ENCODE data around the gene ROR1.
"Not testable (repeated sequence)": the region's sequence is repeated elsewhere in the genome, so short reads cannot be mapped to it uniquely, and the experiment has no call there.

ROR1 gene

DNA sequence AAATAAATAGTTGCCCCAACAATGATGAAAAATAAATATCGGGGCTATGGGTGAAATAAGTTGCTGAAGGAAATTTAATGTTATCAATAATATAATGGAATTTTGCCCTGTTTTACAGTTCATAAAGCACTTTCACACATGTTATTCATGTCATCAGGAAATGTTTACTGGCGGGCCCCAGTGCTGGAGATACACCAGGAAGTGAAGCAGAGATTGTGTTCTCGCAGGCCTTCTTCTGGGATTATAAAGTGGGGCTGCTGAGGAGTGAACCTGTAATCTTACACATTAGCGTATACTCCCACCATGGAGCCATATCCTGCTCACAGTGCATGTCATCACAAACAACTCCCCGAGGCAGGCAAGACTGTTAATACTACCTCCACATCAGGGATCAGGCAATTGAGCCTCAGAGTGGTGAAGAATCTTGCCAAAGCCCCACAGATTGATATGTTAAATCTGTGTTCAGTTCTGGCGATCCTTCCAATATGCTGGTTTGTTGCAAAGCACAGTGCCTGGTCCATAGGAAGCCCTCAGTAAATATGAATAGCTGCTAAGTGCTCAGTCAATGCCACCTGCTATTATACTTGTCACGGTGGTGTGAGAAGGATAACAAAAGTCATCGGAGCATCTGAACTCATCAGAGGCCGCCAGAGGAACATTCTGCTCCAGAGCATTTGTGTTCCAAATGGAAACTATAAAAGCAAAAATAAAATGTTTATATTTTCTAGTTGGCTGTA lies 325.2 kb downstream of the ROR1 start:
- no peaks in the 10 kb centered on the region for H3K79me2 ChIP-seq
- peak overlapping the region; percentile 19 for H2AFZ ChIP-seq
- peaks cover 3% of the 10 kb centered on the region for H3K4me1 ChIP-seq
- no peaks in the 10 kb centered on the region for H3K9me3 ChIP-seq (ENCODE audit: control insufficient read depth, low read length)
- no peaks in the 10 kb centered on the region for H3K36me3 ChIP-seq (ENCODE audit: control insufficient read depth, insufficient read depth, low read length)
- H3K9ac ChIP-seq, result no peak overlapping the region
- no peak overlapping the region for H3K27ac ChIP-seq
- H3K27me3 ChIP-seq (ENCODE audit: control insufficient read depth, insufficient read depth, low read length), result no peaks in the 10 kb centered on the region
- H3K4me2 ChIP-seq (ENCODE audit: low read length), result no peak overlapping the region
- TF ChIP-seq, protein P1, sequence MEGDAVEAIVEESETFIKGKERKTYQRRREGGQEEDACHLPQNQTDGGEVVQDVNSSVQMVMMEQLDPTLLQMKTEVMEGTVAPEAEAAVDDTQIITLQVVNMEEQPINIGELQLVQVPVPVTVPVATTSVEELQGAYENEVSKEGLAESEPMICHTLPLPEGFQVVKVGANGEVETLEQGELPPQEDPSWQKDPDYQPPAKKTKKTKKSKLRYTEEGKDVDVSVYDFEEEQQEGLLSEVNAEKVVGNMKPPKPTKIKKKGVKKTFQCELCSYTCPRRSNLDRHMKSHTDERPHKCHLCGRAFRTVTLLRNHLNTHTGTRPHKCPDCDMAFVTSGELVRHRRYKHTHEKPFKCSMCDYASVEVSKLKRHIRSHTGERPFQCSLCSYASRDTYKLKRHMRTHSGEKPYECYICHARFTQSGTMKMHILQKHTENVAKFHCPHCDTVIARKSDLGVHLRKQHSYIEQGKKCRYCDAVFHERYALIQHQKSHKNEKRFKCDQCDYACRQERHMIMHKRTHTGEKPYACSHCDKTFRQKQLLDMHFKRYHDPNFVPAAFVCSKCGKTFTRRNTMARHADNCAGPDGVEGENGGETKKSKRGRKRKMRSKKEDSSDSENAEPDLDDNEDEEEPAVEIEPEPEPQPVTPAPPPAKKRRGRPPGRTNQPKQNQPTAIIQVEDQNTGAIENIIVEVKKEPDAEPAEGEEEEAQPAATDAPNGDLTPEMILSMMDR (IDR thresholded peaks at IDR 0.05), result no peak
- no peak overlapping the region for H3K4me3 ChIP-seq (ENCODE audit: low read depth, low read length)

DNA sequence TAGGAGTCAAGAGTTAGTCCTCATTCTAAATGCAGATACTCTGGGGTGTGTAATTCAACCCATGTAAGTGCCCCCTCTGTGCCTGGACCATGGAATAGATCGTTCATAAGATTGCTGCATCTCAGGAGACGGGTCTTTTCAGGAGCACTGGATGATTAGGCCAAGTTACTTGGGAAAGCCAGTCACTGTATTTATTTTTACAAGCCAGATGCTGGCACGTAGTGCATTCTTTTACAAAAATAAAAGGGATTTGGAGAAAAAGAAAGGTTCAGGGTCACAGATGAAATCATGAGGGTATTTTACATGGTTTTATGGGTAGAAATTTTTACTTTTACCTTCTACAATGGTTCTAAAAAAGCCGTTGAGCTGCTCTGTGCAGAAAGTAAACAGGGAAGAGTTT lies 327.0 kb downstream of the ROR1 start:
- TF ChIP-seq, protein P1 (IDR thresholded peaks at IDR 0.05), result no peak
- Histone ChIP-seq H3K4me1 (peaks cover 3% of the 10 kb centered on the region), H3K9ac (no peak overlapping the region), H3K4me3 (ENCODE audit: low read depth, low read length) (no peak overlapping the region), H3K79me2 (no peaks in the 10 kb centered on the region), H3K9me3 (ENCODE audit: control insufficient read depth, low read length) (no peaks in the 10 kb centered on the region), H3K27me3 (ENCODE audit: control insufficient read depth, insufficient read depth, low read length) (no peaks in the 10 kb centered on the region), H3K36me3 (ENCODE audit: control insufficient read depth, insufficient read depth, low read length) (no peaks in the 10 kb centered on the region), H3K4me2 (ENCODE audit: low read length) (no peak overlapping the region), H2AFZ (peak overlapping the region; percentile 7), H3K27ac (no peak overlapping the region)

DNA sequence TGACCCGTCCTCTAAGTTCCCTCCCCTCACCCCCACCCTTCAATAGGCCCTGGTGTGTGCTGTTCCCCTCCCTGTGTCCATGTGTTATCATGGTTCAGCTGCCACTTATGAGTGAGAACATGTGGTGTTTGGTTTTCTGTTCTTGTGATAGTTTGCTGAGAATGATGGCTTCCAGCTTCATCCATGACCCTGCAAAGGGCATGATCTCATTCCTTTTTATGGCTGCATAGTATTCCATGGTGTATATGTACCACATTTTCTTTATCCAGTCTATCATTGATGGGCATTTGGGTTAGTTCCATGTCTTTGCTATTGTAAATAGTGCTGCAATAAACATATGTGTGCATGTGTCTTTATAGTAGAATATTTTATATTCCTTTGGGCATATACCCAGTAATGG lies 330.8 kb downstream of the ROR1 start:
- H3K27ac ChIP-seq; H3K4me1 ChIP-seq; H3K4me2 ChIP-seq (ENCODE audit: low read length); H3K9ac ChIP-seq; H2AFZ ChIP-seq; H3K27me3 ChIP-seq (ENCODE audit: control insufficient read depth, insufficient read depth, low read length); H3K9me3 ChIP-seq (ENCODE audit: control insufficient read depth, low read length); H3K36me3 ChIP-seq (ENCODE audit: control insufficient read depth, insufficient read depth, low read length); H3K79me2 ChIP-seq; H3K4me3 ChIP-seq (ENCODE audit: low read depth, low read length): not testable (repeated sequence)

DNA sequence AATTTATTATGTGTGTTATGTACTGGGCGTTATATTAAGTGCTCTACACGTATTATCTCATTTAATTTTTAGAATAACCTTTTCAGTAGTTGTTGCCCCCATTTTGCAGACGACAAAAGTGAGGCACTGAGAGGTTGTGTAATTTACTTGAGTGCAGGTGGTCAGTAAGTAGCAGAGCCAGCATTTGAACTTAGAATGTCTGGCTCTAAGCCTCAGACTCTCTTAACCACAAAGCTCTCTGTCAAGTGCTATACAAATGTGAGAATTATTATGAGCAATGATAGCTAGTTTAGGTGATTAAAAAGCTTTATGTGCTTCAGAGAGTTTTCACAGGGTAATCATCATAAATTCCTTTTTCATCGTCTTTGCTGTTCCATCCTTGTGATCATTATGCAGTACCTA lies 333.3 kb downstream of the ROR1 start:
- H3K9me3 ChIP-seq (ENCODE audit: control insufficient read depth, low read length), result no peaks in the 10 kb centered on the region
- peaks cover 6% of the 10 kb centered on the region for H3K4me1 ChIP-seq
- peak overlapping the region; percentile 56 for H3K27ac ChIP-seq
- no peaks in the 10 kb centered on the region for H3K27me3 ChIP-seq (ENCODE audit: control insufficient read depth, insufficient read depth, low read length)
- no peak overlapping the region for H3K4me2 ChIP-seq (ENCODE audit: low read length)
- no peaks in the 10 kb centered on the region for H3K79me2 ChIP-seq
- H3K9ac ChIP-seq, result no peak overlapping the region
- H3K4me3 ChIP-seq (ENCODE audit: low read depth, low read length), result no peak overlapping the region
- H3K36me3 ChIP-seq (ENCODE audit: control insufficient read depth, insufficient read depth, low read length), result no peaks in the 10 kb centered on the region
- H2AFZ ChIP-seq, result no peak overlapping the region
- TF ChIP-seq, protein P1 (IDR thresholded peaks at IDR 0.05), result no peak

DNA sequence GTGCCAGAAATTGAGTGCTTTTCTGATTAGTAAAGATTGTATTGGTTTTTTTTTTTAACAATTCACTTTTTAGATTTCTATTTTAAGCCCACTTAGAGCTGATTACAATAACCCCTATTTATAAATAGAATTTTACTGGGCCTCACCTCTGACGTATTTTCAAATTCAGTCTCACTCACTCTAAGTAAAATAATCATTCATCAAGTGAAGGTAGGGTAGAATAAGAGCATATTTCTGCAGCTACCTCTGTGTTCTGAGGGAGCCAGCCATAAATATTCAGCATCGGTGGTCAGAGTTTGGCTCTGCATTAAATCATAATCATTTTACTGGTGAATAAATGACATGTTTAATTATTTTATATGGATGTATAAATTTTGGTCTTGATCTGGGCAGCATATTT lies 333.8 kb downstream of the ROR1 start:
- Histone ChIP-seq H3K27ac (no peak overlapping the region), H3K9ac (no peak overlapping the region), H3K79me2 (no peaks in the 10 kb centered on the region), H3K36me3 (ENCODE audit: control insufficient read depth, insufficient read depth, low read length) (no peaks in the 10 kb centered on the region), H3K4me3 (ENCODE audit: low read depth, low read length) (no peak overlapping the region), H3K27me3 (ENCODE audit: control insufficient read depth, insufficient read depth, low read length) (no peaks in the 10 kb centered on the region), H3K4me1 (peaks cover 6% of the 10 kb centered on the region), H2AFZ (no peak overlapping the region), H3K9me3 (ENCODE audit: control insufficient read depth, low read length) (no peaks in the 10 kb centered on the region), H3K4me2 (ENCODE audit: low read length) (no peak overlapping the region)
- TF ChIP-seq, protein P1 (IDR thresholded peaks at IDR 0.05), result no peak

Data from parathyroid adenoma (tissue), 2 donors.